PC-9 (cell line): ENCODE results near the gene CPLX4. TPM values are rescaled to one million over a fixed set of nuclear protein-coding genes. Genes with fewer than 3 reads are reported as not detected.

Source experiments
- BruUV-seq: library from RNA; stranded (reverse); fragments of 400-500 nt; replicated peaks from 2 replicates; lab custom pipeline; 2021; lab: Mats Ljungman, UMichigan
- CTCF ChIA-PET: fragments of 300-600 bp; sonication (Branson Sonifier 250); formaldehyde crosslinking; loops from one replicate; lab custom pipeline; 2022; ENCODE audit warnings: antibody characterized with exemption; lab: Charles Lee
- POLR2A ChIA-PET: fragments of 300-600 bp; sonication (Branson Sonifier 250); formaldehyde crosslinking; loops from one replicate; lab custom pipeline; 2022; ENCODE audit warnings: antibody characterized with exemption; ENCODE audit not compliant: unreplicated experiment; lab: Charles Lee
- DNase-seq, 2 experiments: peaks; one replicate each; pipeline versions ENCODE4 v3.0.0 to v3.0.0-alpha.2; 2015 to 2022; ENCODE audit warnings: mixed read lengths in 1 of 2
- H2AFZ ChIP-seq: fragments of 200-600 bp; sonication (generic); 2 replicates; pipeline ENCODE4 v1.8.1; 2017; ENCODE audit warnings: antibody characterized with exemption
- H3F3A ChIP-seq: fragments of 200-600 bp; sonication (generic); 2 replicates; pipeline ENCODE4 v1.8.1; 2017; ENCODE audit warnings: antibody characterized with exemption, mild to moderate bottlenecking, low read depth; ENCODE audit not compliant: insufficient read depth
- H3K27ac ChIP-seq: fragments of 200-600 bp; sonication (generic); 2 replicates; pipeline ENCODE4 v1.6.1; 2016; ENCODE audit warnings: mixed run types
- H3K27me3 ChIP-seq: fragments of 200-600 bp; sonication (generic); 2 replicates; pipeline ENCODE4 v1.6.1; 2016; ENCODE audit warnings: low read depth, mixed run types; ENCODE audit not compliant: insufficient read depth
- H3K36me3 ChIP-seq: fragments of 200-600 bp; sonication (generic); 2 replicates; pipeline ENCODE4 v1.6.1; 2016; ENCODE audit warnings: low read depth, mixed run types
- H3K4me1 ChIP-seq: fragments of 200-600 bp; sonication (generic); replicated peaks from 2 replicates; pipeline ENCODE4 v1.6.1; 2016; ENCODE audit warnings: mixed run types; ENCODE audit not compliant: insufficient read depth
- H3K4me2 ChIP-seq: fragments of 200-600 bp; sonication (generic); 2 replicates; pipeline ENCODE4 v1.6.1; 2017; ENCODE audit warnings: mixed run types
- H3K4me3 ChIP-seq: fragments of 200-600 bp; sonication (generic); 2 replicates; pipeline ENCODE4 v1.6.1; 2016; ENCODE audit warnings: mixed run types
- H3K79me2 ChIP-seq: fragments of 200-600 bp; sonication (generic); 2 replicates; pipeline ENCODE4 v1.6.1; 2017; ENCODE audit warnings: low read depth, mixed run types
- H3K9me2 ChIP-seq: fragments of 200-600 bp; sonication (generic); 2 replicates; pipeline ENCODE4 v1.8.1; 2017; ENCODE audit warnings: mild to moderate bottlenecking; ENCODE audit not compliant: insufficient read depth
- H3K9me3 ChIP-seq: fragments of 200-600 bp; sonication (generic); 2 replicates; pipeline ENCODE4 v1.8.1; 2016; ENCODE audit warnings: low read depth; ENCODE audit not compliant: insufficient read depth
- H4K20me1 ChIP-seq: fragments of 200-600 bp; sonication (generic); 2 replicates; pipeline ENCODE4 v1.8.1; 2017; ENCODE audit not compliant: insufficient read depth
- CTCF ChIP-seq: fragments of 200-600 bp; sonication (generic); conservative IDR thresholded peaks from 2 replicates; pipeline ENCODE4 v1.6.1; 2017; ENCODE audit warnings: mixed run types, antibody characterized with exemption, mild to moderate bottlenecking, moderate library complexity
- EZH2 ChIP-seq: fragments of 200-600 bp; sonication (generic); IDR thresholded peaks from 2 replicates; pipeline ENCODE4 v1.8.0; 2017; ENCODE audit warnings: antibody characterized with exemption, low read depth
- intact Hi-C: fragments of 100-400 bp; cut with micrococcal nuclease; formaldehyde crosslinking; loops from one replicate; pipeline ENCODE4 v1.10.0; 2022; ENCODE audit not compliant: unreplicated experiment
- total RNA-seq: library from RNA; stranded (reverse); gene quantifications from 2 replicates; pipeline ENCODE4 v1.2.3, GENCODE V29; 2021

CPLX4 gene
- total RNA-seq, 1 experiment from 2014 or later: not detected

- POLR2A ChIA-PET: no interaction called here
- CTCF ChIA-PET: no interaction called here
- intact Hi-C loops: no loop called here
- H3K4me3 ChIP-seq: no peak overlapping the region
- H3K27ac ChIP-seq: no peak overlapping the region
- TF ChIP-seq EZH2: no peak
- TF ChIP-seq CTCF: no peak
- H4K20me1 ChIP-seq: no peaks in the 10 kb centered on the region
- no peaks in the 10 kb centered on the region for H3K9me2 ChIP-seq
- H3K4me1 ChIP-seq: no peaks in the 10 kb centered on the region
- H3K79me2 ChIP-seq: no peaks in the 10 kb centered on the region
- no peaks in the 10 kb centered on the region for H3K27me3 ChIP-seq
- no peak for DNase-seq
- no peak overlapping the region for H3K4me2 ChIP-seq
- BruUV-seq: no TSS peak
- H3K36me3 ChIP-seq: no peaks in the 10 kb centered on the region
- H2AFZ ChIP-seq: no peak overlapping the region
- H3K9me3 ChIP-seq: no peaks in the 10 kb centered on the region
- H3F3A ChIP-seq: no peaks in the 10 kb centered on the region
These were observed 39.3 kb downstream of the CPLX4 start for GRCh38 chr18:59279193-59279592.

- Histone ChIP-seq H3K4me1 (no peaks in the 10 kb centered on the region), H3K36me3 (no peaks in the 10 kb centered on the region), H3K9me2 (no peaks in the 10 kb centered on the region), H3K27me3 (no peaks in the 10 kb centered on the region), H3K9me3 (no peaks in the 10 kb centered on the region), H3K4me3 (no peak overlapping the region), H3K79me2 (no peaks in the 10 kb centered on the region), H2AFZ (no peak overlapping the region), H3K27ac (no peak overlapping the region), H3K4me2 (no peak overlapping the region), H4K20me1 (no peaks in the 10 kb centered on the region), H3F3A (no peaks in the 10 kb centered on the region)
- DNase-seq: no peak
- ChIA-PET POLR2A (no interaction called here), CTCF (no interaction called here)
- no TSS peak for BruUV-seq
- intact Hi-C loops: no loop called here
- no peak for TF ChIP-seq EZH2
- TF ChIP-seq CTCF: no peak
These were observed 39.7 kb downstream of the CPLX4 start for GRCh38 chr18:59278793-59279192.

GRCh38 chr18:59276047-59276446 is 42.4 kb downstream of the CPLX4 start:
- POLR2A ChIA-PET: no interaction called here
- CTCF ChIA-PET: no interaction called here
- TF ChIP-seq CTCF: no peak
- no peak for TF ChIP-seq EZH2
- Histone ChIP-seq H3K9me3 (no peaks in the 10 kb centered on the region), H2AFZ (no peak overlapping the region), H3K4me1 (no peaks in the 10 kb centered on the region), H4K20me1 (no peaks in the 10 kb centered on the region), H3K9me2 (no peaks in the 10 kb centered on the region), H3K27me3 (no peaks in the 10 kb centered on the region), H3F3A (no peaks in the 10 kb centered on the region), H3K4me2 (no peak overlapping the region), H3K27ac (no peak overlapping the region), H3K4me3 (no peak overlapping the region), H3K36me3 (no peaks in the 10 kb centered on the region), H3K79me2 (no peaks in the 10 kb centered on the region)
- BruUV-seq: no TSS peak
- DNase-seq: no peak
- intact Hi-C loops: no loop called here
